ENCODE data around the gene CBFA2T3.

Gene CBFA2T3

DNA sequence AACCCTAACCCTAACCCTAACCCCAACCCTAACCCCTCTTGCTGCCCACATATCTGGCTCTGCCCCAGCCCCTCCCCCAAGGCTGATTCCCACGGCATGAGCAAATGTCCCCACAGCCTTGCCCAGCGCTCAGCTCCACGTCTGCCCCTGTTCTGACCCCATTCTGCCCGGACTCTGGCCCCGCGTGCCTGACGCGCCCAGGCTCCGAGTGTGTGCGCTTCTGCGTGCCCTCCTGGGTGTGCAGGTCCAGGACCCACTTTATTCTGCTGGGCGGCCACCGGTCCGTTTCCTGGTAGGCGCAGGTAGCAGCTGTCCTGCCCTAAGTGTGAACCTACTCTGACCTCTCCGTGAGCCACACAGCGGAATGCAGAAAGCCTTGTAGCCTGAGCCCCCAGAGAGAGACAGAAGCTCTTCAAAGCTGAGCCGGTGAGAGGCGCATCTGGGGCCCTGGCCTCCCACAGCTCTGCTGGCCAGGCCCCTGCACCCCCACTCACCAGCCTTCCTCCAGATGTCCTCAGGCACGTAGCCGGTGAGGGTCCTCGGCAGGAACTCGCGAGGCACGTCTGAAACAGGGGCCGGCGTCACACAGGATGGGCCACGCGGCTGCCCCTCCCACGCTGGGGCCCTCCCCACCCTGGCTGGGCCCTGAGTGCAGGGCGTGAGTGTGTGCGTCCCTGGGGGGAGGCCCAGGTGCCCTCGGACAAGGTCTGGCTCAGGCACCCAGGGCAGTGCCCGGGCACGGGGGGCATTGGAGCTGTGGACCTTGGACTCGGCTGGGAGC is 96.6 kb downstream of the CBFA2T3 start:
- in situ Hi-C loops (cut with HindIII; ENCODE audit: low sequenced_read_pairs) = no loop called here

DNA sequence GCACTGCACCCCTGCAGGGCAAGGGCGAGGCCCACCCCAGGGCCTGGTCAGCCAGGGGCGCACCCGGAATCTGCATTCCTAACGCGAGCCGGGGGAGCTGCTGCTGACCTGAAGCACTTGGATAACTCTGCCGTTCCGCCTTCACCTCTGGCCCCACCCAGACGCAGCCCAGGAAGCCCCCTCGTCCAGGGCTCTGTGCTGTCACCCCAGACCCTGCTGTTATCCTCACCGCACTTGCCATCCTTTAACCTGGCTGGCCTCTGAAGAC is 97.3 kb downstream of the CBFA2T3 start:
- in situ Hi-C loops (cut with HindIII; ENCODE audit: low sequenced_read_pairs) = no loop called here

DNA sequence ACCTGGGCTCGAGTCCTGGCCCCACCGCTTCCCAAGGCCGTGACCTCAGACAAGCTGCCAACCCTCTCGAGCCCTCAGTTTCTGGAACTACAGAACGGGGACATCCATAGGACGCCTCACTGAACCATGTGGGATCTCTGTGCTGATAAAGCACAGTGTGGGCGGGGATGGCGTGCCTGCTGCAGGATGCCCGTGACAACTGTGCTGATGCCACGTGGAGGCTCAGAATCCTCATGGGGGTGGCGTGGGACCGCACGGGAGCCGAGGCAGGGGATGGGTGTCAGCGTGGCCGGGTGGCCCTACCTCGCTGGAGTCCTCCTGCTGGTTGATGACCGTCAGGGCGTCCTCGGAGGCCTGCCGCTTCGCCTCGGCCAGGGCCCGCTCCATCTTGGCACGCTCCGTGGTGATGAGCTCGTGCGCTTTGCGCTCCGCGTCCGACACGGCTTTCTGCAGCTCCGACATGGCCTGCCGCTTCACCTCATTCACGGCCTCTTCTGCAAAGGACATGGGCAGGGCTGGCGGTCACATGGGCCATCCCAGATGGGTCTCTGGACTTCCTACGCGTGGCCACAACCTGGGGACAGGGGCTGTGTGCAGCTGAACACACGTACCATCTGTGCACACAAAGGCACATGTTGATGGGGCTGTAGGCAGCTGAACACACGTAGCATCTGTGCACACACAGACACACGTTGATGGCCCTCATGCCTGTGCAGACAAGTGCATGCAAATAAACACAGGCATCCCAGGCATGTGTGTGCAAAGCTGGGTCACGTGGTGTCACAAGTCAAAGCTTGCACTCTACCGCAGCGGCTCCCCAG is 97.8 kb downstream of the CBFA2T3 start:
- in situ Hi-C loops (cut with HindIII; ENCODE audit: low sequenced_read_pairs) = no loop called here

DNA sequence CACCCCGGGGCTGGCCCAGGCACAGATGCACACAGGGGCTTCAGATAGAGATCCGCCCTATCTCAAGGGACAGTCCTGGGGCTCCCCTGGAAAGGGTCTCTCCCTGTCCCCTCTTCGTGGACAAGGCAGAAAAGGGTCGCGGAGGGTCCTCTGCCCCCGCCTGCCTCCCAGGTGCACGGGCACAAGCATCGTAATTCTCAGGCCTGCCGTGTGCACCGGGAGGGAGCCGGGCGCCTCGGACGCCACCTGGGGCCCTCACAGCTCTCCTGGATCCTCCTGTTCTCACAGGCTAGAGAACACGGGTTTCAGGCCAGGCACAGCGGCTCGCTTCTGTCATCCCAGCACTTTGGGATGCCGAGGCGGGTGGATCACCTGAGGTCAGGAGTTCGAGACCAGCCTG is 98.7 kb downstream of the CBFA2T3 start:
- in situ Hi-C loops (cut with HindIII; ENCODE audit: low sequenced_read_pairs) = no loop called here

DNA sequence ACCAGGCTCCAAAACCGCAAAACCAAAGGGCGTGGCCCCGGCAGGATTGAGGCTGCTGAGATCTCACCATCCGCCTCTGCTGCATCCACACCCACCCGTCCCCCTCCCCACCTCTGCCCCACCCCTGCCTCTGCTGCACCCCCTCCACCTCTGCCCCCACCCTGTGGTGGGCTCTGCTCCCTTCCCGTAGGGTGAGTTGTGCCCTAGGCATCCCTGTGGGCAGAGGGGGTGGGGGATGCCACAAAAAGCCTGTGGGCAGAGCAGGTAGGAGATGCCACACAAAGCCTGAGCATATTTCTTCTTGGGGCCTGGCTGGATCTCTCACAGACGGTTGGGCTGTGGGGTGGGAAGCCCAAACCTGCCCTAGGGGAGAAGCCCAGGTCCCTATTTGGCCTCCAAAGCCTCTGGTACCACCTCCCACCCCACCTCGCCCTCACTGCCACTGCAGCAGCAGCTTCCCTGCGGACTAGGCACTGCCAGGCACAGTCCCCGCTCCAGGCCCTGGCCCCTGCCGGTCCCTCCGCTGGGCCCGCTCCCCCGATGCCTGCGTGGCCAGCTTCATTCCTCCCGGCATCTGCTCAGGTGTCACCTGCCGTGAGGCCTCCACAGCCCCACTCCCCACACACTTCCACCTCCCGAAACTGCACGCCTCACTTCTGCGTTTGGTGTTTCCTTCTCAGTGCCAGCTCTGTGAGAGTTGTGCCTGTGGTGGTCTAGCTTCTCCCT is 99.3 kb downstream of the CBFA2T3 start:
- in situ Hi-C loops (cut with HindIII; ENCODE audit: low sequenced_read_pairs) = no loop called here

DNA sequence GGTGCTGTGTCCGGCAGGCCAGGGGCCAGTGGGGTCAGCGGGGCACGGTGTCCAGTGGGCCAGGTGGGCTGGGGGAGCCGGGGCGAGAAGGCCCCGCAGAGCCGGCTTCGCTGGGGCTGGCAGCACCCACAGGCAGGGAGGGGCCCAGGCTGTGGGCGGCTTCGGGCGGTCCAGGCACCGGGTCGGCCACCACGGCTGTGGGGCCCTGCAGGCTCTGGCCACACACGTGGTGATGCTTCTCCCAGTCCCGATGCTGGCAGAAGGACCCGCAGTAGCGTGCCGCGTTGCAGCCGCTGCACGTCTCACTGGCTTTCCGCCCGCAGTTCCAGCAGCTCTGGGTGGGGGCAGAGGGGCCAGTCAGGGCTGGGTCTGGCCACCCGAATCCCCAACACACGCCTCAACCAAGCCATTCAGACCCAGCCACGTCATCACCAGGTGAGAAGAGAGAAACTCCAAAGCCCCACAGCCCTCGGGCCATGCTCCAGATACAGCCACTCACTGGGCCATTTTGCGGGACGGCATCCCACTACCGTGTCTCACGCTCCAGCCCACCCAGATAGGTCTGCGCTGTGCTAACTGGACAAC is 100.0 kb downstream of the CBFA2T3 start:
- in situ Hi-C loops (cut with HindIII; ENCODE audit: low sequenced_read_pairs) = no loop called here

- in situ Hi-C loops (cut with HindIII; ENCODE audit: low sequenced_read_pairs) = no loop called here
These were observed 101.2 kb downstream of the CBFA2T3 start for GRCh38 chr16:88875703-88876234.

GRCh38 chr16:88874938-88875599 is 101.9 kb downstream of the CBFA2T3 start:
- in situ Hi-C loops (cut with HindIII; ENCODE audit: low sequenced_read_pairs) = loop anchor here (25.0 kb wide), 1 partner anchor 113 kb away; no protein-coding TSS in a partner anchor

DNA sequence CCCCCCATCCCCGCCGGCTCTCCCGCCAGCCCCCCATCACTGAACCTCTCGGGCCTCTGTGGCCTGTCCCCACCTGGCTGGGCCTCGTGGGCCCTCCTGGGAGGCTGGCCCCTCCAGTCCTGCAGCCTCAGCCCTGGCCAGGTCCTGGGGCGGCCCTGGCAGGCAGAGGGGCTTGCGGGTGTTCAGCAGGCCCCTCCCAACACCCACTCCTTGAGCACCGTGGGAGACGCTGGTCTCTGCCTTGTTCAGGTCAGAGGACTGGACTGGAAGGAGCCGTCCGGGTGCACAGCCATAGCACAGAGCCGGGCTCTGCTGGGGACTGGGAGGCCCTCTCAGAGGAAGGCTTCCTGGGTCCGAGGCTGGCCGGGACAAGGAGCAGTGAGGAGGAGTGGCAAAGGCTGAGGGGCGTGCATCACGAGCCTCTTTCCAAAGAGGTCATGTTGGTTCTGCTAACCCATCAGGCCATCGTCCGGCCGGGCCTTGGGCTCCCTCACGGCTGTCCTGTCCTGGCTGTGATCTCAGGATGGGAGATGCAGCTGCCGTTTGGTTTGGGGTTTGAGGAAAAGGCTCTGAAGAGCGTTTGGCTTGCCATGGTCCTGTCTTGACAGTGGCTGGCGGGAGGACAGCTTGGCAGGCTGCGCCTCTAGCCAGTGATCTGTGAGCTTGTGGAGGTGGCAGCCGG is 104.2 kb downstream of the CBFA2T3 start:
- in situ Hi-C loops (cut with HindIII; ENCODE audit: low sequenced_read_pairs) = loop anchor here (25.0 kb wide), 1 partner anchor 110 kb away; no protein-coding TSS in a partner anchor

GRCh38 chr16:88871730-88872416 is 105.1 kb downstream of the CBFA2T3 start:
- in situ Hi-C loops (cut with HindIII; ENCODE audit: low sequenced_read_pairs) = loop anchor here (25.0 kb wide), 1 partner anchor 110 kb away; no protein-coding TSS in a partner anchor

GRCh38 chr16:88871349-88871702 is 105.7 kb downstream of the CBFA2T3 start:
- in situ Hi-C loops (cut with HindIII; ENCODE audit: low sequenced_read_pairs) = loop anchor here (25.0 kb wide), 1 partner anchor 109 kb away; no protein-coding TSS in a partner anchor

DNA sequence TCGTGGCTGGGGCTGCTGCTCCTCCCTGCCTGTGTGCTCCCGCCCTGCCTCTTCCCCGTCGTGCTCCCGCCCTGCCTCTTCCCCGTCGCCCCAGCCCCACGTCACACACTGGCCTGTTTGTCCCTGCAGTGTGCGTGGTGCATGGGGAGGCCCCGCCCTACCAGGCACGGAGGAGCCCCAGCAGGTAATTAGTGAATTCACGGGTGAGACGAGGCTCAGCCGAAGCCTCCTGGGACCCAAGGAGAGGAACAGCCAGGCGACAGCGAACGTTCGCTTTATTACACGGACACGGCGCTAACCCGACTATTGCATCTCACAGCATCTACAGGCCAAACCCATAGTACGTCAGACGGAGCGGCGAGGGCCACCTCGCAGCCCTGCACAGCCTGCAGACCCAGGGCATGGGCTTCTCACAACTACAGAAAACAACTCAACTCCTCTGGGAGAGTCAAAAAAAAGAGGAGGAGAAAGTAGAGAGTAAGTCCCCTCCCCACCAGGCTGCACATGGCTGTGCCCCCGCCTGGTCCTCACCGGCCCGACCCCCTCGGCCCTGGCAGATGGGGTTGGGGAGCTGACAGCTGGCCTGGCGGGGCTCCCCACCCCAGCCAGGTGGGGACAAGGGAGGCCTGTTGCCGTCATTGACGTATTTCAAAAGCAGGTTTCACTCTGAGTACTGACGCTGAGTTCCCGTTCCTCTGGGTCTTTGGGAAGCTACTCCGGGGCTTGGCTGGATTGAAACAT is 106.2 kb downstream of the CBFA2T3 start:
- in situ Hi-C loops (cut with HindIII; ENCODE audit: low sequenced_read_pairs) = loop anchor here (25.0 kb wide), 1 partner anchor 108 kb away; no protein-coding TSS in a partner anchor

- in situ Hi-C loops (cut with HindIII; ENCODE audit: low sequenced_read_pairs) = loop anchor here (25.0 kb wide), 1 partner anchor 107 kb away; no protein-coding TSS in a partner anchor
These were observed 107.4 kb downstream of the CBFA2T3 start for GRCh38 chr16:88869673-88869980.

DNA sequence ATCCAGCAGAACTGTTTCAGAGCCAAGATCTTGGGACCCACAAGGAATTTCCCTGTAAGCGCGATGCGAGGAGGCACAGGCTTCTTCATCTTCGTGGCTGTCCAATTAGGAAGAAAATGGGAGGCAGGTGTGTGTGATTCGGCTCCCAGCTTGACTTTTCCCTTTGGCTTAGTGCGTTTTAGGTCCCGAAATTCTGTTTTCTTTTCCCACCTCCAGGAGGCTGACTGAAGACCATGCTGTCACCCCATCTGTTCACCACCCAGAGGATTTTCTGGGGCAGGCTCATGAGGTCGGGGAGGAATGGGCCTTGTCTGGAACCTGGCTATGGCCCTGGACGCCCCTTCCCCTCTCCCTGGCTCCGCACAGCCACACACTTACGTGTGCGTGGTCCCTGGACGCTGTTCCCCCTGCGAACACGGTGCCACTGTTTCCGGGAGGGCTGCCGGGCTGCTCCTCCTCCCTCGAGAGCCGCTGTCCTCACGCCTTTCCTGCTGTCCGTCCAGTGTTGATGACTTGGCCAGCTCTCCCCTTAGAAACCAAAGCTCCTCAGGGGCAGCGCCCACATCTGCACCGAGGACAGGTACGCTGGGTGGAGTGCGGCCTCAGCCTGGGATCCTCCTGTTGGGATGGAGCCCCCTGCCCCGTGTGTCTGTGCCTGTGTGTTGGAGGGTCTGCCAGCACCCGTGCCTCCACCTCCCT is 107.9 kb downstream of the CBFA2T3 start:
- in situ Hi-C loops (cut with HindIII; ENCODE audit: low sequenced_read_pairs) = loop anchor here (25.0 kb wide), 1 partner anchor 107 kb away; no protein-coding TSS in a partner anchor

DNA sequence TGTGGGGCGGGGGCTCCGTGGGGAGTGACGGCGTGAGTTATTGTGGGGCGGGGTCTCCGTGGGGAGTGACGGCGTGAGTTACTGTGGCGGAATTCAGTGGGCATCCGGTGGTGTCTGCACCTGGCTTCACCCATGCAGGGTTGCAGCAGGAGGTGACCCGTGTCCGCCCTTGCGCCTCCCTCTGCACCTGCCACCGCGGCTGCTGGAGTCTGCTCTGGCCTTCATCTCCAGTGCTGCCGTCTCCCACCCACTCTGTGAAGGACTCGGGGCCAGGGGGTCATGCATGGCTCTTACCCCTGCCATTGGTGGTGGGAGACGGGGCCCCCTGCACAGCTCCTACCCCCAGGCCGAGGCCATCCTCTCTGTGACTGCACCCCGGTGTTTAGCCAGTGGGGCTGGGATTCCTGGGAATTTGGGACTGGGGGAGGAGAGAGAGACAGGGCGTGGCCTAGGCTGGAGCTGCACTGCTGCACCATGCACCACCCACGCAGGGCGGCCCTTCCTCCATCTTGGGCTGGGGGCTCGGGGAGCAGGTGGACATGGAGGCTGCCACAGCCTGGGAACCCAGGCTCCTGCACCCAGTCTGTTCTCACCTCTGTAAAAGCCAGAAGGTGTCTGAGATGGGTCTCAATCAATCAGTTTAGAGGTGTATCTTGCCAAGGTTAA is 109.3 kb downstream of the CBFA2T3 start:
- in situ Hi-C loops (cut with HindIII; ENCODE audit: low sequenced_read_pairs) = loop anchor here (25.0 kb wide), 1 partner anchor 105 kb away; no protein-coding TSS in a partner anchor

GRCh38 chr16:88866151-88866920 is 110.7 kb downstream of the CBFA2T3 start, which contains the start of gene PABPN1L:
Gene PABPN1L (minus strand): TSS chr16:88866660. CDS start chr16:88866606, 54 bp downstream.
- in situ Hi-C loops (cut with HindIII; ENCODE audit: low sequenced_read_pairs) = loop anchor here (25.0 kb wide), 1 partner anchor 104 kb away; no protein-coding TSS in a partner anchor

All from endothelial cell of hepatic sinusoid (primary cell).